Omental fat pad (tissue), 4 donors: ENCODE measurements around the gene GTPBP1. TPM values are rescaled to one million over a fixed set of nuclear protein-coding genes. Genes with fewer than 3 reads are reported as not detected.

ENCODE experiments used
- ATAC-seq: fragments of 150-250 bp; one replicate; pipeline ENCODE4 v1.9.1; 2016; ENCODE audit warnings: mild to moderate bottlenecking, moderate library complexity; ENCODE audit not compliant: low FRiP score
- DNase-seq: peaks from one replicate; pipeline ENCODE4 v3.0.0-alpha.2; 2019; ENCODE audit warnings: low spot score
- total RNA-seq, 4 donors: library from RNA; depleted of rRNA; stranded (reverse); fragments of >200 nt; gene quantifications; one replicate each; pipeline ENCODE4 v1.1.0, GENCODE V29; 2016
- TF ChIP-seq, protein P1 (sequence below), 3 donors: fragments of 450-650 bp; IDR thresholded peaks; one replicate each; pipeline ENCODE4 v1.5.1; 2016 to 2017; ENCODE audit warnings: antibody characterized with exemption in 3 of 3, mild to moderate bottlenecking in 3 of 3, moderate library complexity in 2 of 3

GTPBP1 gene
- total RNA-seq, 4 donors from 2014 or later: 31.3 to 75.7 (median 51.4) TPM

- no peak for DNase-seq
- TF ChIP-seq, protein P1, sequence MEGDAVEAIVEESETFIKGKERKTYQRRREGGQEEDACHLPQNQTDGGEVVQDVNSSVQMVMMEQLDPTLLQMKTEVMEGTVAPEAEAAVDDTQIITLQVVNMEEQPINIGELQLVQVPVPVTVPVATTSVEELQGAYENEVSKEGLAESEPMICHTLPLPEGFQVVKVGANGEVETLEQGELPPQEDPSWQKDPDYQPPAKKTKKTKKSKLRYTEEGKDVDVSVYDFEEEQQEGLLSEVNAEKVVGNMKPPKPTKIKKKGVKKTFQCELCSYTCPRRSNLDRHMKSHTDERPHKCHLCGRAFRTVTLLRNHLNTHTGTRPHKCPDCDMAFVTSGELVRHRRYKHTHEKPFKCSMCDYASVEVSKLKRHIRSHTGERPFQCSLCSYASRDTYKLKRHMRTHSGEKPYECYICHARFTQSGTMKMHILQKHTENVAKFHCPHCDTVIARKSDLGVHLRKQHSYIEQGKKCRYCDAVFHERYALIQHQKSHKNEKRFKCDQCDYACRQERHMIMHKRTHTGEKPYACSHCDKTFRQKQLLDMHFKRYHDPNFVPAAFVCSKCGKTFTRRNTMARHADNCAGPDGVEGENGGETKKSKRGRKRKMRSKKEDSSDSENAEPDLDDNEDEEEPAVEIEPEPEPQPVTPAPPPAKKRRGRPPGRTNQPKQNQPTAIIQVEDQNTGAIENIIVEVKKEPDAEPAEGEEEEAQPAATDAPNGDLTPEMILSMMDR (IDR thresholded peaks at IDR 0.05): no peak
- ATAC-seq: no peak
Observed at GRCh38 chr22:38744981-38745380, 39.2 kb downstream of the GTPBP1 start.

DNA sequence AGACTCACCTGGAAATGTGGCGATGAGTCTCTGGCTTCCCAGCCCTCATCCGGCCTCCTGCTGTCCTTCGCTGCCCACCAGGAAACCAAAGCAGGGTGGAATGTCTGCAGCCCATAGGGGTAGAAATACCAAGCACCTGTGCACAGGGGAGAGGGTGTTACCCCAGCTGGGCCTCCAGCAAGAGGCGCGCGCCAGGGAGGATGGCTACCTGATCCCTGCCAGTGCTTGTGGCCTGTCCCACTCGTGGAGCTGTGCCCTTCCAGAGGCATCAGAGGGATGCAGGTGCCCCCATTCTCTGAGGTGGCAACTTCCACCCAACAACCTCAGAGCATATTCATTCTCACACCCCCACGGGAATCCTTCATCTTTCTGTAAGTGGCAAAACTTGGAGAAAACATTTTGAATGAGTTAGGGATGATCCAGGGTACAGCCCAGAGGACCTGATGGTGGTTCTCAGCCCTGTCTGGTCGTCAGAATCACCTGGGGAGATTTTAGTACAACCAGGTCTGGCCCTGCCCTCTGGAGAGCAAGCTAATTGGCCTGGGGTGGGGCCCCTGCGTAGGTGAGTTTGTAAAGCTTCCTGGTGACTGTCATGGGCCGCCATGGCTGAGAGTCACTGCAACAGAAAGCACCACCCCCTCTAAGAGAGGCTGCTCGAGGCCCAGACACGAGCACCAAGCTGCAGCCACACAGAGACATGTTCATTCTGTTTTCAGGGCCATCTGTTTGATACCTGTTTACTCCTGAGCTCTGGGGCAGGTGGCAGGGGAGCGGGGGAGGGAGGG, 40.1 kb downstream of the GTPBP1 start:
- ATAC-seq (no peak), DNase-seq (no peak)

DNA sequence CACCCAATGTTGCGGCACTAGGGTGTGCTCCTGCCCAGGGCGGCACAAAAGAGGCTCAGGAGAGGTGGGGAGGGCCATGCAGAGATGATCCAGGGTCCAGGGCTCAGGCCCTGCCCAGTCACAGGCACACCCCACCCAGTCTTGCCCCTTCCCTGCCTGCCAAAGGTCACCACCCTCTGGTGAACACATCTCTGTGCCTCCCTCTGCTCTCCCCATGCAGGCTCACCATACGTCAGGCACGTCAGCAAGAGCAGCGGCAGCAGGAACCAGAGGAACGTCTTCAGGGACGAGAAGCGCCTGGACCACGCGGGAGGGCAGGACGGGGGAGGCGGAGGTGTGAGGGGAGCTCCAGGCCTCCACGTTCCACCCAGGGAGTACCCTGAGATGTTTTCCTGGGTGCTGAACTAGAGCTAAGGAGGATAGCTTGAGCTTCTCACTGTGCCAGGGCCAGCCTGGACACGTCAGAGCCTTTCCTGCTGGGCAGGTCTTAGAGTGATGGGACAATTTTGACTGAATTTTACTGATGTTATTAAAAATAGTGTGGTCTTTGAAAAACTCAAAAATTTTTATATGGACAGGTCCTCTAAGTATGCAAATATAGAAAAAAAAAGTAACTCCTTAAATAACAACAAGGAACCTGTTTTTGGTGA, 42.9 kb downstream of the GTPBP1 start:
- ATAC-seq (no peak), DNase-seq (no peak)
- TF ChIP-seq, protein P1 (IDR thresholded peaks at IDR 0.05): no peak

More for the DNA sequence above, 40.1 kb downstream of the GTPBP1 start:
- TF ChIP-seq, protein P1 (IDR thresholded peaks at IDR 0.05): no peak

GRCh38 chr22:38750104-38750503, 44.4 kb downstream of the GTPBP1 start:
- ATAC-seq: no peak
- no peak for DNase-seq

DNA sequence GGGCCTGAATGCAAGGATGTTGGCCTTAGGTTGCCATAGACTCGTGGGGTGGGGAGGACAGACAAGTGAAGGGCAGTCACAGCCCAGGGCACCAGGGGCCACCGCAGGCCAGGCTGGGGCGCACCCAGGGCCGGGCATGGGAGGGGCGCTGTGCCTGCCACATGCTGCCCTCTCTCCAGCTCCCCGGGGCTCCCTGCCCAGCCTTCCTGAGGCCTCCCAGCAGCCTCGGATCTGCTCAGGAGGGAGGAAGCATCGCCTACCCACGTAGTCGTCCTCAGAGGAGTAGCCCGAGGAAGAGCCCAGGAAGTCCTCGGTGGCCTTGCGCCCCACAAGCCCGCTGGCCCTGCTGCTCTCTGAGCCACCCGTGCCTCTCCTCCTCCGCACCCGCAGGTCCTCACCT, 44.9 kb downstream of the GTPBP1 start:
- DNase-seq: no peak
- ATAC-seq: no peak
- TF ChIP-seq, protein P1 (IDR thresholded peaks at IDR 0.05): no peak

More at GRCh38 chr22:38750104-38750503, 44.4 kb downstream of the GTPBP1 start:
- TF ChIP-seq, protein P1 (IDR thresholded peaks at IDR 0.05): no peak

DNA sequence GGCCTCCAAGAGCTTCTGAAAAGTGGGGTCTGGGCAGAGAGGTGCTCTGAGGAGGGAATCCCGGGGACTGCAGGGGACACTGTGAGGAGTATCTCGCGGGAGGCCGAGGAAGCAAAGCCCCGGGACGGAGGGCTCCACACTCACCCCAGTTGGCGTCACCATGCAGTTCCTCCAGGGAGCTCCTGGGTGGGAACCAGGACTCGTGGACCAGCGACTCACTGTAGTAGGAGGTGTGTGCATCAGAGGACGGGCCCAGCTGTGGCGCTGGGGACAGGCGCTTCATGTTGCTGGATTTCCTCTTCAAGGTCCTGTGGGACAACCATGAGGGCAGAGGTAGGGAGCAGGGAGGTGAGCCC, 45.3 kb downstream of the GTPBP1 start:
- no peak for DNase-seq
- TF ChIP-seq, protein P1 (IDR thresholded peaks at IDR 0.05): no peak
- ATAC-seq: no peak
